G401 (cell line): ENCODE data around the gene SVIL. TPM values are rescaled to one million over a fixed set of nuclear protein-coding genes. Genes with fewer than 3 reads are reported as not detected.
"Not testable (repeated sequence)": the region's sequence is repeated elsewhere in the genome, so short reads cannot be mapped to it uniquely, and the experiment has no call there.

Experiments
- DNase-seq: peaks from one replicate; pipeline ENCODE4 v3.0.0-alpha.2; 2015; ENCODE audit warnings: low spot score
- in situ Hi-C: cut with HindIII; loops from 2 replicates; pipeline ENCODE4 v1.10.0; 2016; ENCODE audit warnings: low sequenced_read_pairs, mixed read lengths
- total RNA-seq: library from RNA; depleted of rRNA; stranded (reverse); fragments of >200 nt; shearing (Covaris generic); gene quantifications from 2 replicates; pipeline ENCODE4 v1.2.3, GENCODE V29; 2014

Gene SVIL
- total RNA-seq, 1 experiment from 2014 or later, result 36.3 TPM

- no peak for DNase-seq
- in situ Hi-C loops, result no loop called here
Observed at GRCh38 chr10:29534590-29534989, 100.2 kb downstream of the SVIL start.

- DNase-seq, result no peak
Observed at GRCh38 chr10:29533696-29534285, 101.0 kb downstream of the SVIL start.

GRCh38 chr10:29533046-29533445 is 101.7 kb downstream of the SVIL start:
- no peak for DNase-seq
- in situ Hi-C loops, result no loop called here

More at GRCh38 chr10:29533696-29534285, 101.0 kb downstream of the SVIL start:
- in situ Hi-C loops, result no loop called here

GRCh38 chr10:29532256-29532878 is 102.4 kb downstream of the SVIL start:
- in situ Hi-C loops, result no loop called here

GRCh38 chr10:29530112-29530976 is 104.4 kb downstream of the SVIL start:
- no peak for DNase-seq
- in situ Hi-C loops, result no loop called here

More at GRCh38 chr10:29532256-29532878, 102.4 kb downstream of the SVIL start:
- no peak for DNase-seq

GRCh38 chr10:29529146-29529545 is 105.6 kb downstream of the SVIL start:
- in situ Hi-C loops, result no loop called here

GRCh38 chr10:29525762-29526161 is 109.0 kb downstream of the SVIL start:
- in situ Hi-C loops, result no loop called here
- no peak for DNase-seq

More at GRCh38 chr10:29529146-29529545, 105.6 kb downstream of the SVIL start:
- no peak for DNase-seq

- no peak for DNase-seq
- in situ Hi-C loops, result no loop called here
Observed at GRCh38 chr10:29524720-29525119, 110.1 kb downstream of the SVIL start.

GRCh38 chr10:29524294-29524693 is 110.5 kb downstream of the SVIL start:
- in situ Hi-C loops, result no loop called here
- DNase-seq, result no peak

GRCh38 chr10:29522918-29523317 is 111.9 kb downstream of the SVIL start:
- no peak for DNase-seq
- in situ Hi-C loops, result no loop called here

- in situ Hi-C loops, result no loop called here
- DNase-seq, result no peak
Observed at GRCh38 chr10:29522061-29522855, 112.5 kb downstream of the SVIL start.

- in situ Hi-C loops, result no loop called here
- no peak for DNase-seq
Observed at GRCh38 chr10:29519659-29520058, 115.1 kb downstream of the SVIL start.

GRCh38 chr10:29517352-29517923 is 117.3 kb downstream of the SVIL start:
- in situ Hi-C loops, result no loop called here
- peak; percentile 28 for DNase-seq

GRCh38 chr10:29516309-29516932 is 118.3 kb downstream of the SVIL start:
- DNase-seq, in situ Hi-C loops: not testable (repeated sequence)

- in situ Hi-C loops, DNase-seq: not testable (repeated sequence)
Observed at GRCh38 chr10:29515879-29516278, 118.9 kb downstream of the SVIL start.

- in situ Hi-C loops, DNase-seq: not testable (repeated sequence)
Observed at GRCh38 chr10:29515104-29515503, 119.7 kb downstream of the SVIL start.

- DNase-seq, result no peak
- in situ Hi-C loops, result no loop called here
Observed at GRCh38 chr10:29514306-29514705, 120.5 kb downstream of the SVIL start.

GRCh38 chr10:29512425-29512974 is 122.3 kb downstream of the SVIL start:
- in situ Hi-C loops, result no loop called here
- no peak for DNase-seq
